ENCODE data around the gene CEACAM21. TPM values are rescaled to one million over a fixed set of nuclear protein-coding genes. Genes with fewer than 3 reads are reported as not detected.

The CEACAM21 gene
- total RNA-seq, 1 donor from 2014 or later = not detected

DNA sequence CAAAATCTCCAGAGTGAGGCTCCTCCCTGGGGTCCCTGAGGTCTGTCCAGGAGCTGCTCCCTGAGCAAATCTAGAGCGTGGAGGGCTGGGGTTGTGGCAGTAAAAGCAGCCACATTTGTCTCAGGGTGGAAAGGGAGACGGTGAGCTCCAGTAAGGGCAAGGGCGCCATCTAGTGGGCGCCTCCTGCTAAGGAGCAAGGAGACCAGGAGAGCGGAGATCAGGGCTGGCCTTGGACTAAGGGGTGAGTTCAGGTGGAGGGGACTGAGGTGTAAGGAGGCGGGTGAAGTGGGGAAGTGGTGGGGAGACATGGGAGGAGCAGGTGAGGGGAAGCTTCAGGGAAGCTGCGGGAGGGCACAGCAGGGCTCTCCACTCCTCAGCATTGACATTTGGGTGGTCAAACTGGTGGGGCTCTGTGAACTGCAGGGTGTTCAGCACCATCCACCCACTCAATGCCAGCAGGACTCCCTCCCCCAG lies 5.3 kb upstream of the CEACAM21 start:
- no peaks in the 10 kb centered on the region for H4K20me1 ChIP-seq (ENCODE audit: low read depth)
- Mint-ChIP-seq H3K4me1 (peaks cover 4% of the 10 kb centered on the region), H3K36me3 (no peaks in the 10 kb centered on the region), H3K4me3 (no peak overlapping the region), H3K27ac (no peak overlapping the region), H3K27me3 (ENCODE audit: insufficient read depth, low read depth) (peaks cover 2% of the 10 kb centered on the region), H3K9me3 (peaks cover 3% of the 10 kb centered on the region)
- TF ChIP-seq EZH2 (IDR thresholded peaks at IDR 0.05) = no peak
- TF ChIP-seq, protein P1, sequence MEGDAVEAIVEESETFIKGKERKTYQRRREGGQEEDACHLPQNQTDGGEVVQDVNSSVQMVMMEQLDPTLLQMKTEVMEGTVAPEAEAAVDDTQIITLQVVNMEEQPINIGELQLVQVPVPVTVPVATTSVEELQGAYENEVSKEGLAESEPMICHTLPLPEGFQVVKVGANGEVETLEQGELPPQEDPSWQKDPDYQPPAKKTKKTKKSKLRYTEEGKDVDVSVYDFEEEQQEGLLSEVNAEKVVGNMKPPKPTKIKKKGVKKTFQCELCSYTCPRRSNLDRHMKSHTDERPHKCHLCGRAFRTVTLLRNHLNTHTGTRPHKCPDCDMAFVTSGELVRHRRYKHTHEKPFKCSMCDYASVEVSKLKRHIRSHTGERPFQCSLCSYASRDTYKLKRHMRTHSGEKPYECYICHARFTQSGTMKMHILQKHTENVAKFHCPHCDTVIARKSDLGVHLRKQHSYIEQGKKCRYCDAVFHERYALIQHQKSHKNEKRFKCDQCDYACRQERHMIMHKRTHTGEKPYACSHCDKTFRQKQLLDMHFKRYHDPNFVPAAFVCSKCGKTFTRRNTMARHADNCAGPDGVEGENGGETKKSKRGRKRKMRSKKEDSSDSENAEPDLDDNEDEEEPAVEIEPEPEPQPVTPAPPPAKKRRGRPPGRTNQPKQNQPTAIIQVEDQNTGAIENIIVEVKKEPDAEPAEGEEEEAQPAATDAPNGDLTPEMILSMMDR (IDR thresholded peaks at IDR 0.05) = peak; percentile 83
- no peak overlapping the region for H3K27ac ChIP-seq
- H3K9me3 ChIP-seq (ENCODE audit: low read depth) = peaks cover 3% of the 10 kb centered on the region
- H3K36me3 ChIP-seq = no peaks in the 10 kb centered on the region
- no peak overlapping the region for H3K4me2 ChIP-seq
- H3K27me3 ChIP-seq = peaks cover 36% of the 10 kb centered on the region
- no peaks in the 10 kb centered on the region for H3K4me1 ChIP-seq
- peak overlapping the region; percentile 71 for H2AFZ ChIP-seq (replicated peaks)
- H3K4me3 ChIP-seq = no peak overlapping the region
- H3K79me2 ChIP-seq (ENCODE audit: low read depth) = no peaks in the 10 kb centered on the region
- no peaks in the 10 kb centered on the region for H3F3A ChIP-seq (ENCODE audit: low read depth)
- peak; percentile 88 for DNase-seq (ENCODE audit: low spot score)
- no peak overlapping the region for H3K9ac ChIP-seq

DNA sequence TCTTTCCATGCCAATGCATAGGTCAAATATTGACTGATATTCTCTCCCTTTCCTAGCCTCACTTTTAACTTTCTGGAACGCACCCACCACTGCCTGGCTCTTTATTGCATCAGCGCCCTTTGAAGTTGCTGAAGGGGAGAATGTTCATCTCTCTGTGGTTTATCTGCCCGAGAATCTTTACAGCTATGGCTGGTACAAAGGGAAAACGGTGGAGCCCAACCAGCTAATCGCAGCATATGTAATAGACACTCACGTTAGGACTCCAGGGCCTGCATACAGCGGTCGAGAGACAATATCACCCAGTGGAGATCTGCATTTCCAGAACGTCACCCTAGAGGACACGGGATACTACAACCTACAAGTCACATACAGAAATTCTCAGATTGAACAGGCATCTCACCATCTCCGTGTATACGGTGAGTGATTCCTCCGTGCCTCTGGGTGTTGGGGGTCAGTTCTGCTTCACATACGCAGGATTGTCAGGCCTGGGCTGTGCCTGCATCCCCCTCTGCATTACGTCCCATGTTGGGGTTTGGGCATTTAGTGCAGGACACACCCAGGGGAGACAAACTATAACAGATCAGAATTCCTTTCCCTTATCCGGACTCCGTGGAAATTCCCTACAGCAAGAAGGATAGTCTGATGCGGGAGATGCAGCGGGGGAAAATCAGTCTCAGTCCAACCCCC lies 1.3 kb downstream of the CEACAM21 start:
- Mint-ChIP-seq H3K36me3 (peaks cover 7% of the 10 kb centered on the region), H3K27me3 (ENCODE audit: insufficient read depth, low read depth) (peaks cover 9% of the 10 kb centered on the region), H3K4me3 (no peak overlapping the region), H3K9me3 (peaks cover 16% of the 10 kb centered on the region), H3K4me1 (no peaks in the 10 kb centered on the region), H3K27ac (no peak overlapping the region)
- no peaks in the 10 kb centered on the region for H3K79me2 ChIP-seq (ENCODE audit: low read depth)
- no peak for DNase-seq (ENCODE audit: low spot score)
- H3K4me3 ChIP-seq = no peak overlapping the region
- no peak for TF ChIP-seq EZH2phosphoT487 (IDR thresholded peaks at IDR 0.05)
- TF ChIP-seq, protein P1 (IDR thresholded peaks at IDR 0.05) = no peak
- TF ChIP-seq EZH2 (IDR thresholded peaks at IDR 0.05) = no peak
- H3K27ac ChIP-seq = no peak overlapping the region
- H3K4me1 ChIP-seq = no peaks in the 10 kb centered on the region
- no peaks in the 10 kb centered on the region for H3K27me3 ChIP-seq
- no peaks in the 10 kb centered on the region for H3K36me3 ChIP-seq
- H2AFZ ChIP-seq (replicated peaks) = no peak overlapping the region
- H4K20me1 ChIP-seq (ENCODE audit: low read depth) = no peaks in the 10 kb centered on the region
- H3K9ac ChIP-seq = no peak overlapping the region
- no peak overlapping the region for H3K4me2 ChIP-seq
- H3K9me3 ChIP-seq (ENCODE audit: low read depth) = peaks cover 3% of the 10 kb centered on the region
- H3F3A ChIP-seq (ENCODE audit: low read depth) = no peaks in the 10 kb centered on the region

DNA sequence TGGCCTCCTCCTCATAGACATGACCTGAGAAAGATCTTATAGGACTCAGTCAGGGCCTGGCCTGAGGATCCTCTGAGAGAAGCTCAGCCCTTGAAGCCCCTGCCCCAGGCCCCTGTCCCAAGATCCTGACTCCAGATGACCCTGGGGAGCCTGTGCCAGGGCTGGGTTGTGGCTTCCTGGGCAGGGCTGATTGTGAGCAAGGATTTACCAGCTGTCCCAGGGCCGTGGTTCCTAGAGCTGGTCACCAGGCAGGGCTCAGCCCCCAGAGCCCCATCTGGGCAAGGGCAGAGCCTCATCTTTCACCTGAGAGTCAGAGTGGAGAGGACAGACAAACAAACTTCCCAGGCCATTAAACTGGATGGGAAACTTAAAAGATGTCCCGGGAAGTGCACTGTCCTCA lies 1.9 kb downstream of the CEACAM21 start:
- H4K20me1 ChIP-seq (ENCODE audit: low read depth) = no peaks in the 10 kb centered on the region
- no peak overlapping the region for H3K27ac Mint-ChIP-seq
- peaks cover 9% of the 10 kb centered on the region for H3K36me3 Mint-ChIP-seq
- H3K27me3 Mint-ChIP-seq (ENCODE audit: insufficient read depth, low read depth) = peaks cover 9% of the 10 kb centered on the region
- no peaks in the 10 kb centered on the region for H3K79me2 ChIP-seq (ENCODE audit: low read depth)
- no peak overlapping the region for H2AFZ ChIP-seq (replicated peaks)
- TF ChIP-seq, protein P1 (IDR thresholded peaks at IDR 0.05) = no peak
- TF ChIP-seq EZH2 (IDR thresholded peaks at IDR 0.05) (no peak), EZH2phosphoT487 (IDR thresholded peaks at IDR 0.05) (no peak)
- H3K4me2 ChIP-seq = no peak overlapping the region
- H3K27ac ChIP-seq = no peak overlapping the region
- no peak overlapping the region for H3K4me3 ChIP-seq
- H3K9me3 Mint-ChIP-seq = peaks cover 19% of the 10 kb centered on the region
- H3K4me1 Mint-ChIP-seq = no peaks in the 10 kb centered on the region
- H3K36me3 ChIP-seq = no peaks in the 10 kb centered on the region
- H3F3A ChIP-seq (ENCODE audit: low read depth) = no peaks in the 10 kb centered on the region
- no peak overlapping the region for H3K4me3 Mint-ChIP-seq
- H3K4me1 ChIP-seq = no peaks in the 10 kb centered on the region
- H3K9ac ChIP-seq = no peak overlapping the region
- no peak for DNase-seq (ENCODE audit: low spot score)
- H3K27me3 ChIP-seq = no peaks in the 10 kb centered on the region
- H3K9me3 ChIP-seq (ENCODE audit: low read depth) = peaks cover 3% of the 10 kb centered on the region

All from neural progenitor cell (in vitro differentiated cells).